K562 (cell line): ENCODE measurements around the gene GABRE. TPM values are rescaled to one million over a fixed set of nuclear protein-coding genes. Genes with fewer than 3 reads are reported as not detected.

Experiments
- C11orf30 ChIP-seq: fragments of 450-650 bp; IDR thresholded peaks from 2 replicates; pipeline ENCODE4 v1.6.1; 2016; ENCODE audit warnings: low read depth, mild to moderate bottlenecking
- CBX1 ChIP-seq: sonication (generic); IDR thresholded peaks from 2 replicates; pipeline ENCODE4 v1.6.1; 2016; ENCODE audit warnings: antibody characterized with exemption, low read depth, mild to moderate bottlenecking
- CCNT2 ChIP-seq: IDR thresholded peaks from 2 replicates; pipeline ENCODE4 v1.6.1; 2011; ENCODE audit warnings: borderline replicate concordance, low read depth, mild to moderate bottlenecking, moderate library complexity, mixed read lengths, low read length; ENCODE audit not compliant: insufficient read length; ENCODE audit errors: extremely low read depth
- EHMT2 ChIP-seq: fragments of 450-650 bp; IDR thresholded peaks from 2 replicates; pipeline ENCODE4 v1.6.1; 2018; ENCODE audit warnings: antibody characterized with exemption
- HMG20A ChIP-seq: fragments of 450-650 bp; formaldehyde crosslinking; conservative IDR thresholded peaks from 2 replicates; pipeline ENCODE4 v1.4.0; 2020; ENCODE audit warnings: mild to moderate bottlenecking, mixed read lengths
- MAFK ChIP-seq: IDR thresholded peaks from 2 replicates; pipeline ENCODE4 v1.6.1; 2011; ENCODE audit warnings: low read length, improper control_type of control experiment
- MCM3 ChIP-seq: fragments of 450-650 bp; IDR thresholded peaks from 2 replicates; pipeline ENCODE4 v1.6.1; 2016
- MCM5 ChIP-seq: fragments of 450-650 bp; IDR thresholded peaks from 2 replicates; pipeline ENCODE4 v1.6.1; 2016; ENCODE audit warnings: low read depth
- NR1H2 ChIP-seq: sonication (generic); formaldehyde crosslinking; IDR thresholded peaks from 2 replicates; pipeline ENCODE4 v1.4.0; 2020; ENCODE audit warnings: mild to moderate bottlenecking, missing genetic modification reagents
- PCBP1 ChIP-seq: fragments of 200-400 bp; formaldehyde crosslinking; IDR thresholded peaks from 2 replicates; pipeline ENCODE4 v1.6.1; 2018; ENCODE audit warnings: mild to moderate bottlenecking, low read depth, low read length; ENCODE audit not compliant: poor library complexity, severe bottlenecking
- PHF8 ChIP-seq: fragments of 200-600 bp; sonication (generic); IDR thresholded peaks from 2 replicates; pipeline ENCODE4 v1.6.1; 2012; ENCODE audit warnings: mixed run types, mild to moderate bottlenecking, inconsistent platforms, low read length, moderate library complexity, borderline replicate concordance
- RNF219 ChIP-seq: fragments of 250-450 bp; sonication (Bioruptor Pico); IDR thresholded peaks from 2 replicates; pipeline ENCODE4 v1.5.0; 2022; ENCODE audit warnings: mild to moderate bottlenecking
- SRSF7 ChIP-seq: fragments of 200-400 bp; formaldehyde crosslinking; optimal IDR thresholded peaks from 2 replicates; pipeline ENCODE3; 2017; ENCODE audit warnings: mild to moderate bottlenecking, low read depth, low read length
- STAT5A ChIP-seq: IDR thresholded peaks from 2 replicates; pipeline ENCODE4 v1.6.1; 2012; ENCODE audit warnings: low read length, inconsistent platforms, borderline replicate concordance
- ZFP30 ChIP-seq: fragments of 250-450 bp; sonication (Bioruptor Pico); IDR thresholded peaks from 2 replicates; pipeline ENCODE4 v1.8.0; 2022; ENCODE audit warnings: moderate library complexity, mild to moderate bottlenecking, inconsistent platforms, borderline replicate concordance
- ZNF24 ChIP-seq: fragments of 450-650 bp; IDR thresholded peaks from 2 replicates; pipeline ENCODE4 v1.6.1; 2016
- ZNF384 ChIP-seq: IDR thresholded peaks from 2 replicates; pipeline ENCODE4 v1.6.1; 2012; ENCODE audit warnings: low read depth, low read length, improper control_type of control experiment
- ZNF408 ChIP-seq: fragments of 250-450 bp; sonication (Bioruptor Pico); IDR thresholded peaks from 2 replicates; pipeline ENCODE4 v1.4.0; 2020; ENCODE audit warnings: low read depth, mild to moderate bottlenecking, moderate library complexity
- ZNF639 ChIP-seq, 2 experiments: fragments of 200-800 bp in 1 of 2; sonication (Bioruptor generic) in 1 of 2; sonication (generic) in 1 of 2; formaldehyde crosslinking in 1 of 2; IDR thresholded peaks in 1 of 2; conservative IDR thresholded peaks in 1 of 2; 2 replicates each; pipeline versions ENCODE4 v1.5.0 to v1.6.1; 2016 to 2020; ENCODE audit warnings: missing compliant biosample characterization in 1 of 2, missing genetic modification characterization in 1 of 2, missing genetic modification reagents in 1 of 2
- polyA plus RNA-seq, 8 experiments: library from polyadenylated mRNA; depleted of rRNA in 4 of 8; stranded (reverse) in 5 of 8; unstranded in 3 of 8; fragments of >200 nt; fragmentation: Nextera tagmentation in 2 of 8; fragmentation: Illumina TruSeq in 1 of 8; extraction: Ambion mirVana in 2 of 8; extraction: Trizol in 1 of 8; gene quantifications; 2 replicates each; pipeline versions ENCODE4 v1.2.1 to v1.2.3, GENCODE V29; 2011 to 2014; ENCODE audit warnings: inconsistent platforms in 1 of 8, missing spikeins in 1 of 8
- total RNA-seq, 7 experiments: library from RNA; depleted of rRNA in 6 of 7; stranded (reverse); fragments of >200 nt in 6 of 7; fragmentation: Illumina TruSeq in 2 of 7; extraction: Trizol in 2 of 7; gene quantifications; 2 replicates each; pipeline versions ENCODE4 v1.2.1 to v1.2.3, GENCODE V29; 2011 to 2021; ENCODE audit warnings: low replicate concordance in 1 of 7
- TF ChIP-seq, protein P1 (sequence below), 2 experiments: fragments of 450-650 bp; IDR thresholded peaks; 2 replicates each; pipeline ENCODE4 v1.6.1; 2018; ENCODE audit warnings: mild to moderate bottlenecking in 2 of 2, low read depth in 1 of 2; ENCODE audit not compliant: partially characterized antibody in 2 of 2
- TF ChIP-seq, protein P2 (sequence below): fragments of 450-650 bp; IDR thresholded peaks from 2 replicates; pipeline ENCODE4 v1.6.1; 2016; ENCODE audit warnings: antibody characterized with exemption

Gene GABRE
- total and polyA plus RNA-seq, 9 of the 15 experiments (the other 6 are each of a cell fraction or from before 2014, with no cell fraction given): 23.1 to 456 (median 148) TPM

DNA sequence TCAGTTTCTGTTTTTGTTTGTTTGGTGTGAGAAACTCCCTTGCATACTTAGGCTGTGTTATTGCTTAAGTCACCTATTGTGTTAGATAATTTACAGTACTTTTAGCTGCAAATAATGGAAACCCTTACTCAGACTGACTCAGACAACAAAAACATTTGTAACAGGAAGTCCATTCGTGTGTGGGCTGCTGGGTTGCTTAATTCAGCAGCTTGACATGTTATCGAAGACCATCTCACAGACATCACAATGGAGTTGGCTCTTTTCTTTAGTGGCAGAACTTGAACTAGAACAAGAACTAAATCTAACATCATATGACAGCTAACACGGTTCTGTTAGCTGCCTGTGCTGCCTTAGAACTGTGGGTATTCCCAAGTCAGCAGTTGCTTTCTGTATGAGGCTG is 9.9 kb upstream of the GABRE start (continued):
- TF ChIP-seq RNF219 (CRISPR knock-in tag) (no peak), MCM3 (no peak), ZNF384 (no peak), PCBP1 (no peak), ZNF408 (CRISPR knock-in tag) (no peak), STAT5A (no peak), C11orf30 (peak; percentile 15; the same call in 1 of the 2 replicates), SRSF7 (no peak), MAFK (no peak; the same call in 1 of the 2 replicates), NR1H2 (CRISPR knock-in tag) (no peak), HMG20A (CRISPR knock-in tag) (no peak), ZNF639 (CRISPR knock-in tag; conservative IDR thresholded peaks at IDR 0.05 in 1 of 2, IDR thresholded peaks at IDR 0.05 in 1 of 2) (no peak), MCM5 (no peak), CCNT2 (no peak), CBX1 (no peak), PHF8 (no peak), ZNF24 (no peak), ZFP30 (no peak), EHMT2 (no peak)
- TF ChIP-seq, protein P1, sequence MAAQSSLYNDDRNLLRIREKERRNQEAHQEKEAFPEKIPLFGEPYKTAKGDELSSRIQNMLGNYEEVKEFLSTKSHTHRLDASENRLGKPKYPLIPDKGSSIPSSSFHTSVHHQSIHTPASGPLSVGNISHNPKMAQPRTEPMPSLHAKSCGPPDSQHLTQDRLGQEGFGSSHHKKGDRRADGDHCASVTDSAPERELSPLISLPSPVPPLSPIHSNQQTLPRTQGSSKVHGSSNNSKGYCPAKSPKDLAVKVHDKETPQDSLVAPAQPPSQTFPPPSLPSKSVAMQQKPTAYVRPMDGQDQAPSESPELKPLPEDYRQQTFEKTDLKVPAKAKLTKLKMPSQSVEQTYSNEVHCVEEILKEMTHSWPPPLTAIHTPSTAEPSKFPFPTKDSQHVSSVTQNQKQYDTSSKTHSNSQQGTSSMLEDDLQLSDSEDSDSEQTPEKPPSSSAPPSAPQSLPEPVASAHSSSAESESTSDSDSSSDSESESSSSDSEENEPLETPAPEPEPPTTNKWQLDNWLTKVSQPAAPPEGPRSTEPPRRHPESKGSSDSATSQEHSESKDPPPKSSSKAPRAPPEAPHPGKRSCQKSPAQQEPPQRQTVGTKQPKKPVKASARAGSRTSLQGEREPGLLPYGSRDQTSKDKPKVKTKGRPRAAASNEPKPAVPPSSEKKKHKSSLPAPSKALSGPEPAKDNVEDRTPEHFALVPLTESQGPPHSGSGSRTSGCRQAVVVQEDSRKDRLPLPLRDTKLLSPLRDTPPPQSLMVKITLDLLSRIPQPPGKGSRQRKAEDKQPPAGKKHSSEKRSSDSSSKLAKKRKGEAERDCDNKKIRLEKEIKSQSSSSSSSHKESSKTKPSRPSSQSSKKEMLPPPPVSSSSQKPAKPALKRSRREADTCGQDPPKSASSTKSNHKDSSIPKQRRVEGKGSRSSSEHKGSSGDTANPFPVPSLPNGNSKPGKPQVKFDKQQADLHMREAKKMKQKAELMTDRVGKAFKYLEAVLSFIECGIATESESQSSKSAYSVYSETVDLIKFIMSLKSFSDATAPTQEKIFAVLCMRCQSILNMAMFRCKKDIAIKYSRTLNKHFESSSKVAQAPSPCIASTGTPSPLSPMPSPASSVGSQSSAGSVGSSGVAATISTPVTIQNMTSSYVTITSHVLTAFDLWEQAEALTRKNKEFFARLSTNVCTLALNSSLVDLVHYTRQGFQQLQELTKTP (IDR thresholded peaks at IDR 0.05; ENCODE audit: low read depth in 1 of 2, partially characterized antibody in 2 of 2): no peak
- TF ChIP-seq, protein P2, sequence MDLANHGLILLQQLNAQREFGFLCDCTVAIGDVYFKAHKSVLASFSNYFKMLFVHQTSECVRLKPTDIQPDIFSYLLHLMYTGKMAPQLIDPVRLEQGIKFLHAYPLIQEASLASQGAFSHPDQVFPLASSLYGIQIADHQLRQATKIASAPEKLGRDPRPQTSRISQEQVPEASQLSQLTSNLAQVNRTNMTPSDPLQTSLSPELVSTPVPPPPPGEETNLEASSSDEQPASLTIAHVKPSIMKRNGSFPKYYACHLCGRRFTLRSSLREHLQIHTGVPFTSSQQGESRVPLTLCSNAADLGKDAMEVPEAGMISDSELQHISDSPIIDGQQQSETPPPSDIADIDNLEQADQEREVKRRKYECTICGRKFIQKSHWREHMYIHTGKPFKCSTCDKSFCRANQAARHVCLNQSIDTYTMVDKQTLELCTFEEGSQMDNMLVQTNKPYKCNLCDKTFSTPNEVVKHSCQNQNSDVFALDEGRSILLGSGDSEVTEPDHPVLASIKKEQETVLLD: no peak
